DOHH2 (cell line): ENCODE data around the gene TEX14.

Experiments
- CTCF ChIP-seq: fragments of 200-600 bp; sonication (generic); IDR thresholded peaks from one replicate; pipeline ENCODE4 v1.5.1; 2014; ENCODE audit warnings: antibody characterized with exemption, mild to moderate bottlenecking, low read depth, low read length; ENCODE audit not compliant: poor library complexity, severe bottlenecking
- EZH2phosphoT487 ChIP-seq: fragments of 200-600 bp; sonication (generic); IDR thresholded peaks from 2 replicates; pipeline ENCODE4 v1.6.1; 2017; ENCODE audit warnings: borderline replicate concordance, mild to moderate bottlenecking, antibody characterized with exemption, low read length, moderate library complexity, mixed read lengths

- TF ChIP-seq CTCF (no peak), EZH2phosphoT487 (no peak)
Observed at GRCh38 chr17:58699771-58700170, 7.9 kb upstream of the TEX14 start.
